H1 (cell line): ENCODE measurements around the gene KCNMA1. TPM values are rescaled to one million over a fixed set of nuclear protein-coding genes. Genes with fewer than 3 reads are reported as not detected.

Experiments
- CTCF ChIA-PET: fragments of 300-600 bp; sonication (Branson Sonifier 250); formaldehyde crosslinking; loops from one replicate; lab custom pipeline; 2021; ENCODE audit not compliant: partially characterized antibody; lab: Charles Lee
- POLR2A ChIA-PET: fragments of 300-600 bp; sonication (Branson Sonifier 250); formaldehyde crosslinking; loops from one replicate; lab custom pipeline; 2021; ENCODE audit warnings: inconsistent platforms; ENCODE audit not compliant: partially characterized antibody; lab: Charles Lee
- DNase-seq, 2 experiments: peaks; one replicate each; pipeline versions ENCODE4 v3.0.0 to v3.0.0-alpha.2; 2010 to 2022; ENCODE audit warnings: low spot score in 2 of 2, low read depth in 1 of 2, mixed read lengths in 1 of 2
- FAIRE-seq: peaks from 2 replicates; lab custom pipeline; 2011; peaks lifted over from hg19 to GRCh38; lab: Jason Lieb, UNC
- H2AFZ ChIP-seq: 2 replicates; pipeline ENCODE4 v1.8.1; 2012; ENCODE audit warnings: low read length, inconsistent platforms
- H2AK5ac ChIP-seq: 2 replicates; pipeline ENCODE4 v1.6.1; 2013; ENCODE audit warnings: low read depth, low read length
- H2BK120ac ChIP-seq: replicated peaks from 2 replicates; pipeline ENCODE3; 2013; ENCODE audit warnings: low read depth, low read length, inconsistent platforms
- H2BK12ac ChIP-seq: 2 replicates; pipeline ENCODE4 v1.6.1; 2013; ENCODE audit warnings: low read depth, low read length
- H2BK15ac ChIP-seq: 2 replicates; pipeline ENCODE4 v1.6.1; 2013; ENCODE audit warnings: low read length
- H2BK20ac ChIP-seq: 2 replicates; pipeline ENCODE4 v1.6.1; 2013; ENCODE audit warnings: low read length
- H2BK5ac ChIP-seq: 2 replicates; pipeline ENCODE4 v1.6.1; 2013; ENCODE audit warnings: low read depth, low read length
- H3K14ac ChIP-seq: 2 replicates; pipeline ENCODE4 v1.6.1; 2013; ENCODE audit warnings: inconsistent platforms; ENCODE audit not compliant: insufficient read length
- H3K18ac ChIP-seq: 2 replicates; pipeline ENCODE4 v1.6.1; 2013; ENCODE audit warnings: low read length; ENCODE audit errors: extremely low read depth
- H3K23ac ChIP-seq: 2 replicates; pipeline ENCODE4 v1.6.1; 2013; ENCODE audit warnings: inconsistent platforms; ENCODE audit not compliant: insufficient read length
- H3K23me2 ChIP-seq: 2 replicates; pipeline ENCODE4 v1.6.1; 2013; ENCODE audit warnings: low read depth, low read length
- H3K27ac ChIP-seq: 2 replicates; pipeline ENCODE4 v1.6.1; 2011; ENCODE audit warnings: low read depth, low read length, inconsistent platforms
- H3K27me3 ChIP-seq, 4 experiments: replicated peaks in 1 of 4; 1 replicate in 1 of 4; 2 replicates in 3 of 4; pipeline versions ENCODE4 v1.6.1 to v1.8.1; 2011 to 2013; ENCODE audit warnings: low read length in 3 of 4, mild to moderate bottlenecking in 3 of 4, inconsistent platforms in 2 of 4, mixed read lengths in 2 of 4, moderate library complexity in 1 of 4; ENCODE audit not compliant: control insufficient read depth in 3 of 4, insufficient read depth in 3 of 4; ENCODE audit errors: extremely low read depth in 1 of 4
- H3K36me3 ChIP-seq, 4 experiments: 2 replicates each; pipeline versions ENCODE4 v1.6.1 to v1.8.1; 2011 to 2013; ENCODE audit warnings: mild to moderate bottlenecking in 4 of 4, low read length in 3 of 4, moderate library complexity in 2 of 4, control low read depth in 1 of 4, inconsistent platforms in 1 of 4; ENCODE audit not compliant: insufficient read depth in 4 of 4, control insufficient read depth in 2 of 4
- H3K4ac ChIP-seq: replicated peaks from 2 replicates; pipeline ENCODE3; 2013; ENCODE audit warnings: low read length, low read depth, mixed read lengths, inconsistent platforms; ENCODE audit not compliant: insufficient read length
- H3K4me1 ChIP-seq, 4 experiments: replicated peaks in 1 of 4; 1 replicate in 1 of 4; 2 replicates in 3 of 4; pipeline versions ENCODE4 v1.6.1 to v1.8.1; 2011 to 2013; ENCODE audit warnings: low read length in 3 of 4, inconsistent platforms in 2 of 4, mixed read lengths in 1 of 4; ENCODE audit not compliant: insufficient read depth in 4 of 4, control insufficient read depth in 3 of 4
- H3K4me2 ChIP-seq, 2 experiments: 2 replicates each; pipeline versions ENCODE4 v1.6.1 to v1.8.1; 2011 to 2013; ENCODE audit warnings: low read depth in 2 of 2, low read length in 2 of 2, control low read depth in 1 of 2, inconsistent platforms in 1 of 2, mild to moderate bottlenecking in 1 of 2; ENCODE audit not compliant: insufficient read depth in 1 of 2
- H3K4me3 ChIP-seq, 4 experiments: fragments of 200-600, 300-600 bp in 1 of 4; sonication (generic), shearing (Covaris generic), sonication (Bioruptor Twin) in 1 of 4; 2 replicates each; pipeline versions ENCODE4 v1.5.1 to v1.8.1; 2011 to 2016; ENCODE audit warnings: low read length in 4 of 4, low read depth in 3 of 4, control low read depth in 2 of 4, inconsistent platforms in 2 of 4, mild to moderate bottlenecking in 2 of 4, mixed read lengths in 1 of 4, moderate library complexity in 1 of 4; ENCODE audit not compliant: insufficient read depth in 2 of 4; ENCODE audit errors: extremely low read depth in 1 of 4
- H3K56ac ChIP-seq: replicated peaks from 2 replicates; pipeline ENCODE3; 2013; ENCODE audit warnings: low read depth, mild to moderate bottlenecking, mixed read lengths, low read length, inconsistent platforms; ENCODE audit not compliant: insufficient read length
- H3K79me1 ChIP-seq: 2 replicates; pipeline ENCODE4 v1.6.1; 2013; ENCODE audit warnings: low read depth, low read length, control low read depth
- H3K79me2 ChIP-seq, 2 experiments: 2 replicates each; pipeline versions ENCODE4 v1.6.1 to v1.8.1; 2012 to 2013; ENCODE audit warnings: low read length in 2 of 2, mild to moderate bottlenecking in 2 of 2, inconsistent platforms in 1 of 2; ENCODE audit not compliant: insufficient read depth in 2 of 2, control insufficient read depth in 1 of 2
- H3K9ac ChIP-seq, 4 experiments: replicated peaks in 1 of 4; 1 replicate in 1 of 4; 2 replicates in 3 of 4; pipeline versions ENCODE4 v1.6.1 to v1.8.1; 2011 to 2013; ENCODE audit warnings: low read depth in 3 of 4, low read length in 3 of 4, control low read depth in 2 of 4, mild to moderate bottlenecking in 2 of 4, moderate library complexity in 2 of 4, inconsistent platforms in 1 of 4; ENCODE audit errors: extremely low read depth in 1 of 4
- H3K9me3 ChIP-seq, 2 experiments: 2 replicates each; pipeline versions ENCODE4 v1.6.1 to v1.8.1; 2012 to 2013; ENCODE audit warnings: mild to moderate bottlenecking in 2 of 2, moderate library complexity in 2 of 2, control low read depth in 1 of 2, inconsistent platforms in 1 of 2, low read depth in 1 of 2, low read length in 1 of 2, mixed read lengths in 1 of 2; ENCODE audit not compliant: insufficient read depth in 2 of 2
- H4K20me1 ChIP-seq, 2 experiments: replicated peaks in 1 of 2; 2 replicates each; pipeline versions ENCODE3 to v1.8.1; 2011 to 2013; ENCODE audit warnings: inconsistent platforms in 2 of 2, low read length in 2 of 2, mild to moderate bottlenecking in 1 of 2; ENCODE audit not compliant: insufficient read depth in 2 of 2, control insufficient read depth in 1 of 2
- H4K5ac ChIP-seq: 2 replicates; pipeline ENCODE4 v1.6.1; 2013; ENCODE audit warnings: low read length, low read depth, mixed read lengths, inconsistent platforms; ENCODE audit not compliant: insufficient read length
- H4K8ac ChIP-seq: 2 replicates; pipeline ENCODE4 v1.8.0; 2013; ENCODE audit warnings: mild to moderate bottlenecking, moderate library complexity, low read length, inconsistent platforms; ENCODE audit not compliant: insufficient read depth; ENCODE audit errors: extremely low read depth
- H4K91ac ChIP-seq: replicated peaks from 2 replicates; pipeline ENCODE3; 2013; ENCODE audit warnings: low read length, mixed read lengths, inconsistent platforms; ENCODE audit not compliant: insufficient read length
- CHD1 ChIP-seq: IDR thresholded peaks from 2 replicates; pipeline ENCODE4 v1.6.1; 2012; ENCODE audit warnings: low read depth, low read length, improper control_type of control experiment
- EZH2 ChIP-seq: fragments of 200-600 bp; sonication (generic); IDR thresholded peaks from 2 replicates; pipeline ENCODE4 v1.7.1; 2012; ENCODE audit warnings: low read depth, mild to moderate bottlenecking, moderate library complexity, low read length, inconsistent platforms; ENCODE audit not compliant: severe bottlenecking
- FOSL1 ChIP-seq: IDR thresholded peaks from 2 replicates; pipeline ENCODE4 v1.6.1; 2011; ENCODE audit warnings: mild to moderate bottlenecking, low read depth, low read length, moderate library complexity; ENCODE audit not compliant: insufficient read depth
- MAFK ChIP-seq: IDR thresholded peaks from 2 replicates; pipeline ENCODE4 v1.6.1; 2012; ENCODE audit warnings: low read depth, mild to moderate bottlenecking, improper control_type of control experiment, low read length
- NRF1 ChIP-seq: IDR thresholded peaks from 2 replicates; pipeline ENCODE4 v1.6.1; 2011; ENCODE audit warnings: mild to moderate bottlenecking, low read depth, low read length, improper control_type of control experiment
- PHF8 ChIP-seq: fragments of 200-600 bp; sonication (generic); conservative IDR thresholded peaks from 2 replicates; pipeline ENCODE4 v1.7.1; 2012; ENCODE audit warnings: low read depth, mild to moderate bottlenecking, inconsistent platforms, low read length, moderate library complexity
- POU5F1 ChIP-seq: IDR thresholded peaks from 2 replicates; pipeline ENCODE4 v1.6.1; 2011; ENCODE audit warnings: low read depth, mild to moderate bottlenecking, low read length, moderate library complexity
- SAP30 ChIP-seq: fragments of 300-600 bp; sonication (generic); IDR thresholded peaks from 2 replicates; pipeline ENCODE4 v1.7.1; 2012; ENCODE audit warnings: low read length, moderate library complexity, mild to moderate bottlenecking, inconsistent platforms; ENCODE audit not compliant: insufficient read depth, insufficient replicate concordance
- SIRT6 ChIP-seq: IDR thresholded peaks from one replicate; pipeline ENCODE4 v1.7.1; 2012; ENCODE audit warnings: low read length, inconsistent platforms
- SIX5 ChIP-seq: IDR thresholded peaks from 2 replicates; pipeline ENCODE4 v1.6.1; 2011; ENCODE audit warnings: mild to moderate bottlenecking, low read depth, low read length
- SP2 ChIP-seq: IDR thresholded peaks from 2 replicates; pipeline ENCODE4 v1.6.1; 2012; ENCODE audit warnings: mild to moderate bottlenecking, low read length, inconsistent platforms
- WGBS, 2 experiments: shearing (Covaris generic) in 1 of 2; methylation state at CpG; one replicate each; pipeline versions ENCODE4 v1.1.6 to v1.1.7; 2013 to 2015; ENCODE audit warnings: low lambda C conversion rate in 2 of 2, mixed read lengths in 2 of 2, inconsistent platforms in 1 of 2, low coverage in 1 of 2, missing lambda C conversion rate in 1 of 2; ENCODE audit not compliant: insufficient replicate concordance in 2 of 2, insufficient coverage in 1 of 2, insufficient read length in 1 of 2; ENCODE audit errors: extremely low coverage in 1 of 2, missing lambda C conversion rate in 1 of 2; 5-methylcytosine and 5-hydroxymethylcytosine counted together
- polyA plus RNA-seq, 7 experiments: library from polyadenylated mRNA; depleted of rRNA in 3 of 7; stranded (reverse) in 5 of 7; unstranded in 2 of 7; fragments of >200 nt in 5 of 7; fragments of 200-250 nt in 2 of 7; gene quantifications; 1 replicate in 5 of 7; 2 replicates in 1 of 7; 4 replicates in 1 of 7; pipeline versions ENCODE4 v1.2.1 to v1.2.3, GENCODE V29; 2011 to 2013; ENCODE audit warnings: missing spikeins in 2 of 7, mixed read lengths in 2 of 7
- total RNA-seq: library from RNA; stranded (reverse); fragmentation: NEBNext Ultra II Directional; extraction: Animal tissue kit (Norgen Biotek cat#: 25700); gene quantifications from 2 replicates; pipeline ENCODE4 v1.2.1, GENCODE V29; 2021

The KCNMA1 gene
- total and polyA plus RNA-seq, 2 of the 8 experiments (the other 6 are each of a cell fraction or from before 2014, with no cell fraction given): 10.2 to 11.1 TPM

DNA sequence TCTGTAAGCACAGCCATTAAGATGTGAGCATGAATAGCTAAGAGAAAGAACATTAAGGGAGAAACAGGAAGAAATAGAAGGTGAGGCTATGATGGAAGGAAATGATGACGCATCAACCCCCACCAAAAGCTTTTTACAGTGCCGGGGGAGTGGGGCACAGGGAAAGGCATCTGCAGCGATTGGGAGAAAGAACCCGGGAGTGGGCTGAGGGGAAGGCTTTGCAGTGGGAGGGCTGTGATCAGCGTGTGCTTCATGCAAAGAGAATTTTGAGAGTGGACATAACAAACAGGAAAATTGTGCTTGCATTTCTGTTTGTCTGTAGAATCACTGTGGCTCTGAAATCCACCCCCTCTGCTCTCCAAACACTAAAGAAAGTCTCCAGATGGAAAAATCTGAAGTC lies 250.8 kb downstream of the KCNMA1 start:
- no peak for TF ChIP-seq SIRT6
- TF ChIP-seq FOSL1: no peak
- no peak for TF ChIP-seq SIX5
- TF ChIP-seq SP2: no peak
- TF ChIP-seq SAP30: no peak
- no peak for TF ChIP-seq CHD1
- TF ChIP-seq POU5F1: no peak
- no peak for TF ChIP-seq PHF8
- TF ChIP-seq MAFK: no peak
- TF ChIP-seq NRF1: no peak
- no peak for TF ChIP-seq EZH2
- no peaks in the 10 kb centered on the region for H3K23me2 ChIP-seq
- no peak overlapping the region for H3K27ac ChIP-seq
- H2BK15ac ChIP-seq: no peak overlapping the region
- H3K56ac ChIP-seq: no peak overlapping the region
- ChIA-PET CTCF (interaction anchor here (0.7 to 3.2 kb wide), 7 partner anchors 9 to 261 kb away, joined by 3 to 14 read pairs (median 4); no protein-coding TSS in a partner anchor), POLR2A (no interaction called here)
- 77% methylated on average over 5 of the region's 5 CpGs; no CpG with 5 or more reads in 1 of the 2 experiments for WGBS, 2 experiments
- no peaks in the 10 kb centered on the region for H3K79me2 ChIP-seq
- no peak overlapping the region for H2BK20ac ChIP-seq
- no peak overlapping the region for H2AFZ ChIP-seq
- no peaks in the 10 kb centered on the region for H3K36me3 ChIP-seq
- H2BK12ac ChIP-seq: no peak overlapping the region
- no peak overlapping the region for H2AK5ac ChIP-seq
- no peak for FAIRE-seq
- H3K9me3 ChIP-seq: no peaks in the 10 kb centered on the region
- H4K8ac ChIP-seq: no peak overlapping the region
- no peak overlapping the region for H3K9ac ChIP-seq
- no peak overlapping the region for H4K91ac ChIP-seq
- no peak for DNase-seq
- H2BK5ac ChIP-seq: no peak overlapping the region
- H3K23ac ChIP-seq: no peak overlapping the region
- H4K20me1 ChIP-seq: no peaks in the 10 kb centered on the region
- no peaks in the 10 kb centered on the region for H3K27me3 ChIP-seq
- no peak overlapping the region for H3K18ac ChIP-seq
- no peak overlapping the region for H3K4ac ChIP-seq
- H3K14ac ChIP-seq: no peak overlapping the region
- H3K4me1 ChIP-seq: peaks cover 0 to 7% (median 5%) of the 10 kb centered on the region in 4 experiments; a peak in 5 of 7 replicates
- H3K79me1 ChIP-seq: no peaks in the 10 kb centered on the region
- H3K4me3 ChIP-seq: no peak overlapping the region
- H2BK120ac ChIP-seq: no peak overlapping the region
- no peak overlapping the region for H3K4me2 ChIP-seq
- H4K5ac ChIP-seq: no peak overlapping the region
